HEK293T (cell line): ENCODE results near the gene TTC28.

Experiments
- CTCF ChIA-PET: fragments of 350-600 bp; formaldehyde crosslinking; extraction: SDS; loops from one replicate; lab custom pipeline; 2021; ENCODE audit warnings: antibody characterized with exemption, inconsistent platforms; lab: Yijun Ruan, JAX
- POLR2A ChIA-PET: fragments of 350-600 bp; formaldehyde crosslinking; extraction: SDS; loops from one replicate; lab custom pipeline; 2020; ENCODE audit warnings: antibody characterized with exemption, inconsistent platforms; lab: Yijun Ruan, JAX
- DNase-seq: peaks from one replicate; pipeline ENCODE4 v3.0.0; 2012; ENCODE audit warnings: mixed read lengths; ENCODE audit errors: extremely low spot score
- ARNT ChIP-seq: fragments of 450-650 bp; IDR thresholded peaks from 2 replicates; pipeline ENCODE4 v1.6.1; 2017; ENCODE audit warnings: mild to moderate bottlenecking
- BHLHE40 ChIP-seq: fragments of 450-650 bp; IDR thresholded peaks from 2 replicates; pipeline ENCODE4 v1.6.1; 2016; ENCODE audit warnings: mild to moderate bottlenecking, moderate library complexity, borderline replicate concordance
- CTBP1 ChIP-seq: fragments of 450-650 bp; IDR thresholded peaks from 2 replicates; pipeline ENCODE4 v1.6.1; 2016; ENCODE audit warnings: borderline replicate concordance
- ELF4 ChIP-seq: fragments of 450-650 bp; IDR thresholded peaks from 2 replicates; pipeline ENCODE4 v1.6.1; 2017; ENCODE audit warnings: antibody characterized with exemption
- FOXA1 ChIP-seq: fragments of 450-650 bp; IDR thresholded peaks from 2 replicates; pipeline ENCODE4 v1.6.1; 2016; ENCODE audit warnings: mild to moderate bottlenecking
- FOXK2 ChIP-seq: fragments of 450-650 bp; IDR thresholded peaks from 2 replicates; pipeline ENCODE4 v1.6.1; 2016; ENCODE audit warnings: mild to moderate bottlenecking
- FOXM1 ChIP-seq: fragments of 450-650 bp; IDR thresholded peaks from 2 replicates; pipeline ENCODE4 v1.6.1; 2017; ENCODE audit warnings: mild to moderate bottlenecking, borderline replicate concordance
- HDGF ChIP-seq: fragments of 450-650 bp; IDR thresholded peaks from 2 replicates; pipeline ENCODE4 v1.6.1; 2017; ENCODE audit warnings: antibody characterized with exemption, borderline replicate concordance
- L3MBTL2 ChIP-seq: fragments of 450-650 bp; conservative IDR thresholded peaks from 2 replicates; pipeline ENCODE4 v1.6.1; 2016; ENCODE audit warnings: mild to moderate bottlenecking
- LEF1 ChIP-seq: fragments of 450-650 bp; IDR thresholded peaks from 2 replicates; pipeline ENCODE4 v1.6.1; 2017; ENCODE audit warnings: mild to moderate bottlenecking, borderline replicate concordance
- NFRKB ChIP-seq: fragments of 450-650 bp; IDR thresholded peaks from 2 replicates; pipeline ENCODE4 v1.6.1; 2016; ENCODE audit warnings: mild to moderate bottlenecking, moderate library complexity
- SP1 ChIP-seq: fragments of 450-650 bp; IDR thresholded peaks from 2 replicates; pipeline ENCODE4 v1.6.1; 2017
- SUZ12 ChIP-seq: fragments of 450-650 bp; IDR thresholded peaks from 2 replicates; pipeline ENCODE4 v1.6.1; 2016; ENCODE audit warnings: mild to moderate bottlenecking
- TARDBP ChIP-seq: fragments of 450-650 bp; IDR thresholded peaks from 2 replicates; pipeline ENCODE4 v1.6.1; 2016
- ZNF384 ChIP-seq: fragments of 450-650 bp; IDR thresholded peaks from 2 replicates; pipeline ENCODE4 v1.6.1; 2016
- TF ChIP-seq, protein P1 (sequence below): fragments of 450-650 bp; IDR thresholded peaks from 2 replicates; pipeline ENCODE4 v1.6.1; 2016

Gene TTC28

GRCh38 chr22:28411125-28411524 is 268.5 kb downstream of the TTC28 start:
- no peak for DNase-seq
- POLR2A ChIA-PET = no interaction called here
- no peak for TF ChIP-seq TARDBP
- no peak for TF ChIP-seq FOXM1
- TF ChIP-seq SUZ12 = no peak
- no peak for TF ChIP-seq CTBP1
- TF ChIP-seq, protein P1, sequence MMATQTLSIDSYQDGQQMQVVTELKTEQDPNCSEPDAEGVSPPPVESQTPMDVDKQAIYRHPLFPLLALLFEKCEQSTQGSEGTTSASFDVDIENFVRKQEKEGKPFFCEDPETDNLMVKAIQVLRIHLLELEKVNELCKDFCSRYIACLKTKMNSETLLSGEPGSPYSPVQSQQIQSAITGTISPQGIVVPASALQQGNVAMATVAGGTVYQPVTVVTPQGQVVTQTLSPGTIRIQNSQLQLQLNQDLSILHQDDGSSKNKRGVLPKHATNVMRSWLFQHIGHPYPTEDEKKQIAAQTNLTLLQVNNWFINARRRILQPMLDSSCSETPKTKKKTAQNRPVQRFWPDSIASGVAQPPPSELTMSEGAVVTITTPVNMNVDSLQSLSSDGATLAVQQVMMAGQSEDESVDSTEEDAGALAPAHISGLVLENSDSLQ = no peak
- no peak for TF ChIP-seq FOXK2
- TF ChIP-seq FOXA1 = no peak
- no peak for TF ChIP-seq SP1
- no peak for TF ChIP-seq ELF4
- no peak for TF ChIP-seq BHLHE40
- no peak for TF ChIP-seq ZNF384
- TF ChIP-seq NFRKB = no peak
- no peak for TF ChIP-seq LEF1
- no peak for TF ChIP-seq L3MBTL2
- TF ChIP-seq ARNT = no peak
- TF ChIP-seq HDGF = no peak
- CTCF ChIA-PET = interaction anchor here (0.8 kb wide), 1 partner anchor 18 kb away, joined by 3 read pairs; no protein-coding TSS in a partner anchor

GRCh38 chr22:28410050-28410816 is 269.4 kb downstream of the TTC28 start:
- ChIA-PET POLR2A (no interaction called here), CTCF (no interaction called here)
- no peak for DNase-seq
- TF ChIP-seq NFRKB = no peak
- TF ChIP-seq ARNT = no peak
- TF ChIP-seq CTBP1 = no peak
- no peak for TF ChIP-seq L3MBTL2
- TF ChIP-seq ZNF384 = no peak
- TF ChIP-seq HDGF = no peak
- no peak for TF ChIP-seq FOXM1
- TF ChIP-seq SUZ12 = no peak
- TF ChIP-seq SP1 = no peak
- no peak for TF ChIP-seq FOXK2
- TF ChIP-seq ELF4 = no peak
- TF ChIP-seq, protein P1 = no peak
- no peak for TF ChIP-seq FOXA1
- TF ChIP-seq LEF1 = no peak

GRCh38 chr22:28408709-28409108 is 270.9 kb downstream of the TTC28 start:
- POLR2A ChIA-PET = interaction anchor here (1.5 kb wide), 1 partner anchor 9 kb away, joined by 8 read pairs; no protein-coding TSS in a partner anchor
- TF ChIP-seq ZNF384 (no peak), SUZ12 (no peak), HDGF (no peak)
- CTCF ChIA-PET = no interaction called here
- DNase-seq = no peak

GRCh38 chr22:28407645-28408044 is 272.0 kb downstream of the TTC28 start:
- DNase-seq = no peak
- ChIA-PET CTCF (no interaction called here), POLR2A (no interaction called here)
- TF ChIP-seq SP1 = no peak
- TF ChIP-seq FOXA1 = no peak
- no peak for TF ChIP-seq TARDBP
- no peak for TF ChIP-seq FOXK2
- TF ChIP-seq CTBP1 = no peak
- TF ChIP-seq L3MBTL2 = no peak
- no peak for TF ChIP-seq ZNF384
- TF ChIP-seq FOXM1 = no peak
- TF ChIP-seq, protein P1 = no peak
- TF ChIP-seq ELF4 = no peak
- no peak for TF ChIP-seq HDGF
- TF ChIP-seq SUZ12 = no peak
- TF ChIP-seq BHLHE40 = no peak
- no peak for TF ChIP-seq LEF1
- TF ChIP-seq NFRKB = no peak
- TF ChIP-seq ARNT = no peak

- TF ChIP-seq SP1 = no peak
- no peak for TF ChIP-seq ELF4
- TF ChIP-seq ZNF384 = no peak
- TF ChIP-seq HDGF = no peak
- TF ChIP-seq BHLHE40 = no peak
- no peak for TF ChIP-seq TARDBP
- TF ChIP-seq CTBP1 = no peak
- TF ChIP-seq SUZ12 = no peak
- TF ChIP-seq, protein P1 = no peak
- TF ChIP-seq FOXM1 = no peak
- no peak for TF ChIP-seq NFRKB
- TF ChIP-seq LEF1 = no peak
- no peak for TF ChIP-seq L3MBTL2
- no peak for TF ChIP-seq ARNT
- no peak for TF ChIP-seq FOXA1
- no peak for TF ChIP-seq FOXK2
- DNase-seq = no peak
- ChIA-PET CTCF (no interaction called here), POLR2A (no interaction called here)
Observed at GRCh38 chr22:28406246-28406645, 273.4 kb downstream of the TTC28 start.
